ENCODE results near the gene MEPE.

DNA sequence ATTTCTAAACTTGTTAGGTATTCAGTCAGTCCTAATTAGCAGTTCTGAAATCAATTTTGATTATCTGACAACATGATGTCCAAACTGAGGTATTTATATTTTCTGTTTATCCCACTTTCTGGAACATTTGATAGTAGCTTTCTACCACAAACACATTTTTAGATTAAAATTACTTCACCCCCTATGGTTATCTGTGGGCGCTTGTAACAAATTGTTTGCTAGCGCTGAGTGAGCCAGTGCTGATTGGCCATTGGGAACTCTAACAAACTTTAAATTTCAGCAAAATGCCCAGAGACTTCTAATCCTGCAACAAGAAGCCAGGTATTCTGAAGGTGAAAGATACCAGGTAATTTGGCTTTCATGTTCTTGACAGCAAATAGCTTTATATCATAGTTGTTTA is at the start of gene MEPE:
- TF ChIP-seq, protein P1, sequence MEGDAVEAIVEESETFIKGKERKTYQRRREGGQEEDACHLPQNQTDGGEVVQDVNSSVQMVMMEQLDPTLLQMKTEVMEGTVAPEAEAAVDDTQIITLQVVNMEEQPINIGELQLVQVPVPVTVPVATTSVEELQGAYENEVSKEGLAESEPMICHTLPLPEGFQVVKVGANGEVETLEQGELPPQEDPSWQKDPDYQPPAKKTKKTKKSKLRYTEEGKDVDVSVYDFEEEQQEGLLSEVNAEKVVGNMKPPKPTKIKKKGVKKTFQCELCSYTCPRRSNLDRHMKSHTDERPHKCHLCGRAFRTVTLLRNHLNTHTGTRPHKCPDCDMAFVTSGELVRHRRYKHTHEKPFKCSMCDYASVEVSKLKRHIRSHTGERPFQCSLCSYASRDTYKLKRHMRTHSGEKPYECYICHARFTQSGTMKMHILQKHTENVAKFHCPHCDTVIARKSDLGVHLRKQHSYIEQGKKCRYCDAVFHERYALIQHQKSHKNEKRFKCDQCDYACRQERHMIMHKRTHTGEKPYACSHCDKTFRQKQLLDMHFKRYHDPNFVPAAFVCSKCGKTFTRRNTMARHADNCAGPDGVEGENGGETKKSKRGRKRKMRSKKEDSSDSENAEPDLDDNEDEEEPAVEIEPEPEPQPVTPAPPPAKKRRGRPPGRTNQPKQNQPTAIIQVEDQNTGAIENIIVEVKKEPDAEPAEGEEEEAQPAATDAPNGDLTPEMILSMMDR (IDR thresholded peaks at IDR 0.05), result no peak
- TF ChIP-seq POLR2AphosphoS5 (IDR thresholded peaks at IDR 0.05), result no peak

Data from prostate gland (tissue), 2 donors.